K562 (cell line): ENCODE measurements around the gene ITPR3. TPM values are rescaled to one million over a fixed set of nuclear protein-coding genes. Genes with fewer than 3 reads are reported as not detected.
A peak's percentile ranks its signal among the peaks of the same experiment; 100 is the strongest.

Experiments used
- CREB1 ChIP-seq, 2 experiments: sonication (generic) in 1 of 2; formaldehyde crosslinking in 1 of 2; IDR thresholded peaks; 2 replicates each; pipeline versions ENCODE4 v1.6.1 to v1.8.0; 2012 to 2022; ENCODE audit warnings: inconsistent platforms in 1 of 2, mild to moderate bottlenecking in 1 of 2, missing genetic modification reagents in 1 of 2, moderate library complexity in 1 of 2
- E2F3 ChIP-seq: fragments of 250-450 bp; sonication (Bioruptor Pico); IDR thresholded peaks from 2 replicates; pipeline ENCODE4 v1.4.0; 2020; ENCODE audit warnings: mild to moderate bottlenecking
- ERF ChIP-seq: fragments of 450-650 bp; formaldehyde crosslinking; IDR thresholded peaks from 2 replicates; pipeline ENCODE4 v1.4.0; 2020; ENCODE audit warnings: mild to moderate bottlenecking, mixed read lengths
- HDAC6 ChIP-seq: IDR thresholded peaks from 2 replicates; pipeline ENCODE4 v1.6.1; 2012; ENCODE audit warnings: low read depth, mild to moderate bottlenecking, control low read depth, inconsistent platforms, low read length, moderate library complexity
- HLTF ChIP-seq: fragments of 450-650 bp; IDR thresholded peaks from 2 replicates; pipeline ENCODE4 v1.6.1; 2016
- HNRNPK ChIP-seq: fragments of 200-400 bp; formaldehyde crosslinking; IDR thresholded peaks from one replicate; pipeline ENCODE4 v1.6.1; 2018; ENCODE audit warnings: mild to moderate bottlenecking, low read depth, low read length; ENCODE audit not compliant: poor library complexity, severe bottlenecking
- HOXB6 ChIP-seq: fragments of 250-450 bp; sonication (Bioruptor Pico); IDR thresholded peaks from 2 replicates; pipeline ENCODE4 v1.5.1; 2022; ENCODE audit warnings: mild to moderate bottlenecking, borderline replicate concordance
- JUNB ChIP-seq: fragments of 450-650 bp; formaldehyde crosslinking; conservative IDR thresholded peaks from 2 replicates; pipeline ENCODE4 v1.4.0; 2020; ENCODE audit warnings: mild to moderate bottlenecking
- MED1 ChIP-seq: sonication (generic); formaldehyde crosslinking; IDR thresholded peaks from 2 replicates; pipeline ENCODE4 v1.8.1; 2023; ENCODE audit warnings: missing genetic modification reagents, borderline replicate concordance
- NFRKB ChIP-seq: fragments of 450-650 bp; IDR thresholded peaks from 2 replicates; pipeline ENCODE4 v1.6.1; 2016; ENCODE audit warnings: low read depth
- PHB ChIP-seq: fragments of 250-450 bp; sonication (Bioruptor Pico); IDR thresholded peaks from 2 replicates; pipeline ENCODE4 v1.5.0; 2021
- RBBP5 ChIP-seq: fragments of 200-600 bp; sonication (generic); IDR thresholded peaks from 2 replicates; pipeline ENCODE4 v1.6.1; 2012; ENCODE audit warnings: borderline replicate concordance, mild to moderate bottlenecking, low read length, control low read depth, inconsistent platforms; ENCODE audit not compliant: insufficient read depth, poor library complexity, severe bottlenecking
- RBM15 ChIP-seq: fragments of 200-400 bp; formaldehyde crosslinking; IDR thresholded peaks from 2 replicates; pipeline ENCODE4 v1.6.1; 2018; ENCODE audit warnings: mild to moderate bottlenecking, low read length, moderate library complexity; ENCODE audit not compliant: insufficient read depth
- TAF1 ChIP-seq: IDR thresholded peaks from 2 replicates; pipeline ENCODE4 v1.6.1; 2011; ENCODE audit warnings: mild to moderate bottlenecking, low read length, moderate library complexity; ENCODE audit not compliant: insufficient read depth, control insufficient read depth, severe bottlenecking; ENCODE audit errors: extremely low read depth
- XRCC5 ChIP-seq: fragments of 200-400 bp; formaldehyde crosslinking; IDR thresholded peaks from 2 replicates; pipeline ENCODE4 v1.6.1; 2017; ENCODE audit warnings: low read depth, mild to moderate bottlenecking, low read length
- polyA plus RNA-seq, 8 experiments: library from polyadenylated mRNA; depleted of rRNA in 4 of 8; stranded (reverse) in 5 of 8; unstranded in 3 of 8; fragments of >200 nt; fragmentation: Nextera tagmentation in 2 of 8; fragmentation: Illumina TruSeq in 1 of 8; extraction: Ambion mirVana in 2 of 8; extraction: Trizol in 1 of 8; gene quantifications; 2 replicates each; pipeline versions ENCODE4 v1.2.1 to v1.2.3, GENCODE V29; 2011 to 2014; ENCODE audit warnings: inconsistent platforms in 1 of 8, missing spikeins in 1 of 8
- total RNA-seq, 7 experiments: library from RNA; depleted of rRNA in 6 of 7; stranded (reverse); fragments of >200 nt in 6 of 7; fragmentation: Illumina TruSeq in 2 of 7; extraction: Trizol in 2 of 7; gene quantifications; 2 replicates each; pipeline versions ENCODE4 v1.2.1 to v1.2.3, GENCODE V29; 2011 to 2021; ENCODE audit warnings: low replicate concordance in 1 of 7
- TF ChIP-seq, protein P1 (sequence below): fragments of 450-650 bp; IDR thresholded peaks from 2 replicates; pipeline ENCODE4 v1.6.1; 2016; ENCODE audit warnings: low read depth
- TF ChIP-seq, protein P2 (sequence below): fragments of 450-650 bp; IDR thresholded peaks from 2 replicates; pipeline ENCODE4 v1.6.1; 2018; ENCODE audit warnings: mild to moderate bottlenecking, low read depth; ENCODE audit not compliant: partially characterized antibody

ITPR3 gene
- total and polyA plus RNA-seq, 9 of the 15 experiments (the other 6 are each of a cell fraction or from before 2014, with no cell fraction given), result 0.39 to 35.7 (median 13.2) TPM

DNA sequence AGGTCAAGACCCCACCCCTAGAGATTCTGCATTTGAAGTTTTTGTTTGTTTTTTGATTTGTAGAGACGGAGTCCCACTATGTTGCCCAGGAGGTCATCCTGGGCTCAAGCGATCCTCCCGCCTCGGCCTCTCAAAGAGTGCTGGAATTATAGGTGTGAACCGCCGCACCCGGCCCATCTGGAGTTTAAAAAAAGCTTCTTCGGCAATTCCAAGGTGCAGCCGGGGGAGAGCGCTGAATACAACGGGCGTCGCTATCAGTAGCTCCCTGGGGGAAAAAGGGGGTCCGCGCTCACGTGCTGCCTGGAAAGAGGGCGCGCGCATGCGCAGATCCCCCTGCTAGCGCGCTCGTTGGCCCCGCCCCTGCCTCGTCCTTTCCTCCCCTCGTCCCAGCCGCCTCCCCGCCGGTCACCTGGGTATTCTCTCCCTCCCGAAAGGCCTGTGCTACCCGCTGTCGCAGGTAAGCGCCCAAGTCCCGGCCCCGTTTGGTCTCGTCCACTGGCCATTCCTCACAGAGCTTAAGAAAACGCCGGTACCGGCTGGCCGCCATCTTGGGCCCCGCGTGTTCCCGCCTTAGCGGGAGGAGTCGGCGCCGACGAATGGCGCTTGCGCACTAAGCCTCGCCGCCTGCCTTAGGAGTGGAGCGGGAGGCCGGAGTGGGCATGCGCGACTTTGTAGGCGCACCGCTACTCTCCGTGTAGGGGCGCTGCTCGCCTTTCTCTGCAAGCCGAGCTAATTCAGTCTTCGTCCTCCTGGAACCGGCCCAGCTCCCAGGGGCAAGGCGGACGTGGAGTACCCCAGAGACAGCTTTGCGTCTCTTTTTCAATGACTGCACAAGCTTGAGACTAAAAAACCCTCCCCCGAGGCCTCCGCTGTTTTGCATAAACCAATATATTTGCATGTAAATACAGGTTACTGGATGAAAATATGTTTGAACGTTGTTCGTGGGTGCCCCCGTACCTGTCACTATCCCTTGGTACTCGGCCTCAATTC is 90.3 kb downstream of the ITPR3 start, which contains the start of gene UQCC2 (continued):
- TF ChIP-seq, protein P1, sequence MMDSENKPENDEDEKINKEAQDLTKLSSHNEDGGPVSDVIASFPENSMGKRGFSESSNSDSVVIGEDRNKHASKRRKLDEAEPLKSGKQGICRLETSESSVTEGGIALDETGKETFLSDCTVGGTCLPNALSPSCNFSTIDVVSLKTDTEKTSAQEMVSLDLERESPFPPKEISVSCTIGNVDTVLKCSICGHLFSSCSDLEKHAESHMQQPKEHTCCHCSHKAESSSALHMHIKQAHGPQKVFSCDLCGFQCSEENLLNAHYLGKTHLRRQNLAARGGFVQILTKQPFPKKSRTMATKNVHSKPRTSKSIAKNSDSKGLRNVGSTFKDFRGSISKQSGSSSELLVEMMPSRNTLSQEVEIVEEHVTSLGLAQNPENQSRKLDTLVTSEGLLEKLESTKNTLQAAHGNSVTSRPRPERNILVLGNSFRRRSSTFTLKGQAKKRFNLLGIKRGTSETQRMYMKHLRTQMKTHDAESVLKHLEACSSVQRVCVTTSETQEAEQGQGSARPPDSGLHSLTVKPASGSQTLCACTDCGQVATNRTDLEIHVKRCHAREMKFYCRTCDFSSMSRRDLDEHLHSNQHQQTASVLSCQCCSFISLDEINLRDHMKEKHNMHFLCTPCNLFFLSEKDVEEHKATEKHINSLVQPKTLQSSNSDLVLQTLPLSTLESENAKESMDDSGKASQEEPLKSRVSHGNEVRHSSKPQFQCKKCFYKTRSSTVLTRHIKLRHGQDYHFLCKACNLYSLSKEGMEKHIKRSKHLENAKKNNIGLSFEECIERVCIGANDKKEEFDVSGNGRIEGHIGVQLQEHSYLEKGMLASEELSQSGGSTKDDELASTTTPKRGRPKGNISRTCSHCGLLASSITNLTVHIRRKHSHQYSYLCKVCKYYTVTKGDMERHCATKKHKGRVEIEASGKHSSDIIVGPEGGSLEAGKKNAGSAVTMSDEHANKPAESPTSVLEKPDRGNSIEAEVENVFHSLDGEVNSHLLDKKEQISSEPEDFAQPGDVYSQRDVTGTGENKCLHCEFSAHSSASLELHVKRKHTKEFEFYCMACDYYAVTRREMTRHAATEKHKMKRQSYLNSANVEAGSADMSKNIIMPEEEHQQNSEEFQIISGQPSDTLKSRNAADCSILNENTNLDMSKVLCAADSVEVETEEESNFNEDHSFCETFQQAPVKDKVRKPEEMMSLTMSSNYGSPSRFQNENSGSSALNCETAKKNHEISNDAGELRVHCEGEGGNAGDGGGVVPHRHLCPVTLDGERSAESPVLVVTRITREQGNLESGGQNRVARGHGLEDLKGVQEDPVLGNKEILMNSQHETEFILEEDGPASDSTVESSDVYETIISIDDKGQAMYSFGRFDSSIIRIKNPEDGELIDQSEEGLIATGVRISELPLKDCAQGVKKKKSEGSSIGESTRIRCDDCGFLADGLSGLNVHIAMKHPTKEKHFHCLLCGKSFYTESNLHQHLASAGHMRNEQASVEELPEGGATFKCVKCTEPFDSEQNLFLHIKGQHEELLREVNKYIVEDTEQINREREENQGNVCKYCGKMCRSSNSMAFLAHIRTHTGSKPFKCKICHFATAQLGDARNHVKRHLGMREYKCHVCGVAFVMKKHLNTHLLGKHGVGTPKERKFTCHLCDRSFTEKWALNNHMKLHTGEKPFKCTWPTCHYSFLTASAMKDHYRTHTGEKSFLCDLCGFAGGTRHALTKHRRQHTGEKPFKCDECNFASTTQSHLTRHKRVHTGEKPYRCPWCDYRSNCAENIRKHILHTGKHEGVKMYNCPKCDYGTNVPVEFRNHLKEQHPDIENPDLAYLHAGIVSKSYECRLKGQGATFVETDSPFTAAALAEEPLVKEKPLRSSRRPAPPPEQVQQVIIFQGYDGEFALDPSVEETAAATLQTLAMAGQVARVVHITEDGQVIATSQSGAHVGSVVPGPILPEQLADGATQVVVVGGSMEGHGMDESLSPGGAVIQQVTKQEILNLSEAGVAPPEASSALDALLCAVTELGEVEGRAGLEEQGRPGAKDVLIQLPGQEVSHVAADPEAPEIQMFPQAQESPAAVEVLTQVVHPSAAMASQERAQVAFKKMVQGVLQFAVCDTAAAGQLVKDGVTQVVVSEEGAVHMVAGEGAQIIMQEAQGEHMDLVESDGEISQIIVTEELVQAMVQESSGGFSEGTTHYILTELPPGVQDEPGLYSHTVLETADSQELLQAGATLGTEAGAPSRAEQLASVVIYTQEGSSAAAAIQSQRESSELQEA, result no peak
- no peak for TF ChIP-seq HDAC6
- TF ChIP-seq PHB (CRISPR knock-in tag), result 0 out of 2 replicates have a peak, but pooled peaks have one; percentile 69
- no peak for TF ChIP-seq HOXB6 (CRISPR knock-in tag)
- peak; percentile 87; the same call in 1 of the 2 replicates for TF ChIP-seq XRCC5
- peak; percentile 98 for TF ChIP-seq TAF1
- no peak for TF ChIP-seq HNRNPK
- peak; percentile 96 for TF ChIP-seq E2F3
- TF ChIP-seq ERF (CRISPR knock-in tag), result peak; percentile 12; the same call in 1 of the 2 replicates
- peak; percentile 94 for TF ChIP-seq NFRKB
- TF ChIP-seq, protein P2, sequence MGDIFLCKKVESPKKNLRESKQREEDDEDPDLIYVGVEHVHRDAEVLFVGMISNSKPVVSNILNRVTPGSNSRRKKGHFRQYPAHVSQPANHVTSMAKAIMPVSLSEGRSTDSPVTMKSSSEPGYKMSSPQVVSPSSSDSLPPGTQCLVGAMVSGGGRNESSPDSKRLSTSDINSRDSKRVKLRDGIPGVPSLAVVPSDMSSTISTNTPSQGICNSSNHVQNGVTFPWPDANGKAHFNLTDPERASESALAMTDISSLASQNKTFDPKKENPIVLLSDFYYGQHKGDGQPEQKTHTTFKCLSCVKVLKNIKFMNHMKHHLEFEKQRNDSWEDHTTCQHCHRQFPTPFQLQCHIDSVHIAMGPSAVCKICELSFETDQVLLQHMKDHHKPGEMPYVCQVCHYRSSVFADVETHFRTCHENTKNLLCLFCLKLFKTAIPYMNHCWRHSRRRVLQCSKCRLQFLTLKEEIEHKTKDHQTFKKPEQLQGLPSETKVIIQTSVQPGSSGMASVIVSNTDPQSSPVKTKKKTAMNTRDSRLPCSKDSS, result no peak
- no peak for TF ChIP-seq RBM15
- TF ChIP-seq MED1, result no peak
- no peak for TF ChIP-seq JUNB (CRISPR knock-in tag)
- peak; percentile 46; the same call in 1 of the 2 replicates for TF ChIP-seq CREB1 (IDR thresholded peaks at IDR 0.05)
- peak; percentile 66; the same call in 1 of the 2 replicates for TF ChIP-seq CREB1 (CRISPR knock-in tag; IDR thresholded peaks at IDR 0.05)
- no peak for TF ChIP-seq HLTF
- peak; percentile 93 for TF ChIP-seq RBBP5
